HEK293 (cell line): ENCODE results near the gene PLEKHG2.

Experiments
- CTCF ChIA-PET: fragments of 350-600 bp; formaldehyde crosslinking; extraction: SDS; loops from one replicate; lab custom pipeline; 2021; ENCODE audit warnings: antibody characterized with exemption; lab: Yijun Ruan, JAX
- POLR2A ChIA-PET: fragments of 300-600 bp; formaldehyde crosslinking; extraction: SDS; loops from one replicate; lab custom pipeline; 2020; ENCODE audit warnings: antibody characterized with exemption, inconsistent platforms; lab: Yijun Ruan, JAX
- H3K27ac ChIP-seq: fragments of 200-500 bp; sonication (Bioruptor generic); 2 replicates; pipeline ENCODE4 v1.5.1; 2014; ENCODE audit warnings: low read depth, low read length, control low read depth, inconsistent platforms; ENCODE audit errors: extremely low read depth
- H3K36me3 ChIP-seq, 2 experiments: fragments of 200-500 bp in 1 of 2; sonication (Bioruptor generic) in 1 of 2; 1 replicate in 1 of 2; 2 replicates in 1 of 2; pipeline ENCODE4 v1.5.1; 2014 to 2017; ENCODE audit warnings: inconsistent platforms in 2 of 2, low read length in 2 of 2; ENCODE audit not compliant: control insufficient read depth in 2 of 2, insufficient read depth in 1 of 2
- H3K4me1 ChIP-seq: fragments of 200-500 bp; sonication (Bioruptor generic); 2 replicates; pipeline ENCODE4 v1.5.1; 2014; ENCODE audit warnings: mild to moderate bottlenecking, low read length, inconsistent platforms; ENCODE audit not compliant: control insufficient read depth, insufficient read depth
- H3K4me3 ChIP-seq: 2 replicates; pipeline ENCODE4 v1.5.1; 2011; ENCODE audit warnings: low read depth, mild to moderate bottlenecking, control low read depth, low read length, moderate library complexity
- H3K9me3 ChIP-seq: fragments of 200-500 bp; sonication (Bioruptor generic); 2 replicates; pipeline ENCODE4 v1.5.1; 2014; ENCODE audit warnings: low read depth, low read length, inconsistent platforms; ENCODE audit not compliant: control insufficient read depth, insufficient read depth
- AEBP2 ChIP-seq: fragments of 450-650 bp; formaldehyde crosslinking; IDR thresholded peaks from 2 replicates; pipeline ENCODE4 v1.5.1; 2016; ENCODE audit warnings: missing biosample characterization, missing genetic modification characterization, borderline replicate concordance
- BCL11A ChIP-seq: fragments of 450-650 bp; formaldehyde crosslinking; IDR thresholded peaks from 2 replicates; pipeline ENCODE4 v1.5.1; 2016; ENCODE audit warnings: low read depth, missing biosample characterization, missing genetic modification characterization
- CTCF ChIP-seq: fragments of 450-650 bp; formaldehyde crosslinking; IDR thresholded peaks from 2 replicates; pipeline ENCODE4 v1.5.1; 2016; ENCODE audit warnings: missing biosample characterization, missing genetic modification characterization
- GLI2 ChIP-seq: fragments of 450-650 bp; formaldehyde crosslinking; IDR thresholded peaks from 2 replicates; pipeline ENCODE4; 2017; ENCODE audit warnings: missing biosample characterization, missing genetic modification characterization, low read depth, borderline replicate concordance
- HOXC10 ChIP-seq: sonication (generic); formaldehyde crosslinking; IDR thresholded peaks from 2 replicates; pipeline ENCODE4 v1.8.1; 2023; ENCODE audit warnings: mild to moderate bottlenecking, missing genetic modification reagents
- KLF16 ChIP-seq: fragments of 450-650 bp; formaldehyde crosslinking; IDR thresholded peaks from 2 replicates; pipeline ENCODE4 v1.5.1; 2017; ENCODE audit warnings: missing biosample characterization, missing genetic modification characterization
- MZF1 ChIP-seq: fragments of 450-650 bp; formaldehyde crosslinking; IDR thresholded peaks from 2 replicates; pipeline ENCODE4 v1.5.1; 2017; ENCODE audit warnings: missing biosample characterization, missing genetic modification characterization, borderline replicate concordance
- OSR2 ChIP-seq: fragments of 450-650 bp; formaldehyde crosslinking; IDR thresholded peaks from 2 replicates; pipeline ENCODE4 v1.5.1; 2016; ENCODE audit warnings: missing biosample characterization, missing genetic modification characterization
- YY2 ChIP-seq: fragments of 450-650 bp; formaldehyde crosslinking; IDR thresholded peaks from 2 replicates; pipeline ENCODE4 v1.5.1; 2016; ENCODE audit warnings: missing biosample characterization, missing genetic modification characterization
- ZEB2 ChIP-seq: fragments of 450-650 bp; formaldehyde crosslinking; IDR thresholded peaks from 2 replicates; pipeline ENCODE4 v1.5.1; 2016; ENCODE audit warnings: missing biosample characterization, missing genetic modification characterization
- ZFP3 ChIP-seq: fragments of 450-650 bp; formaldehyde crosslinking; IDR thresholded peaks from 2 replicates; pipeline ENCODE4 v1.5.1; 2016; ENCODE audit warnings: low read depth, missing biosample characterization, missing genetic modification characterization
- ZNF121 ChIP-seq: fragments of 450-650 bp; formaldehyde crosslinking; IDR thresholded peaks from 2 replicates; pipeline ENCODE4 v1.5.1; 2016; ENCODE audit warnings: missing biosample characterization, missing genetic modification characterization
- ZNF146 ChIP-seq: fragments of 450-650 bp; formaldehyde crosslinking; IDR thresholded peaks from 2 replicates; pipeline ENCODE4 v1.5.1; 2016; ENCODE audit warnings: missing biosample characterization, missing genetic modification characterization
- ZNF202 ChIP-seq: fragments of 450-650 bp; formaldehyde crosslinking; IDR thresholded peaks from 2 replicates; pipeline ENCODE4 v1.5.1; 2016; ENCODE audit warnings: missing biosample characterization, missing genetic modification characterization, borderline replicate concordance
- ZNF214 ChIP-seq: fragments of 450-650 bp; formaldehyde crosslinking; IDR thresholded peaks from 2 replicates; pipeline ENCODE4 v1.5.1; 2017; ENCODE audit warnings: missing biosample characterization, mild to moderate bottlenecking, missing genetic modification characterization, borderline replicate concordance
- ZNF221 ChIP-seq: fragments of 450-650 bp; formaldehyde crosslinking; IDR thresholded peaks from 2 replicates; pipeline ENCODE4 v1.5.1; 2017; ENCODE audit warnings: missing biosample characterization, missing genetic modification characterization, borderline replicate concordance
- ZNF239 ChIP-seq: fragments of 450-650 bp; formaldehyde crosslinking; IDR thresholded peaks from 2 replicates; pipeline ENCODE4 v1.5.1; 2016; ENCODE audit warnings: missing biosample characterization, missing genetic modification characterization
- ZNF324 ChIP-seq: fragments of 450-650 bp; formaldehyde crosslinking; IDR thresholded peaks from 2 replicates; pipeline ENCODE4 v1.5.1; 2016; ENCODE audit warnings: missing biosample characterization, missing genetic modification characterization
- ZNF335 ChIP-seq: fragments of 450-650 bp; formaldehyde crosslinking; conservative IDR thresholded peaks from 2 replicates; pipeline ENCODE4 v1.5.1; 2016; ENCODE audit warnings: missing biosample characterization, missing genetic modification characterization
- ZNF426 ChIP-seq: fragments of 450-650 bp; formaldehyde crosslinking; IDR thresholded peaks from 2 replicates; pipeline ENCODE4 v1.5.1; 2017; ENCODE audit warnings: missing biosample characterization, missing genetic modification characterization, mild to moderate bottlenecking, inconsistent platforms, moderate library complexity
- ZNF580 ChIP-seq: fragments of 450-650 bp; formaldehyde crosslinking; IDR thresholded peaks from 2 replicates; pipeline ENCODE4 v1.5.1; 2016; ENCODE audit warnings: missing biosample characterization, missing genetic modification characterization
- ZNF660 ChIP-seq: fragments of 450-650 bp; IDR thresholded peaks from 2 replicates; pipeline ENCODE4 v1.5.1; 2018; ENCODE audit warnings: missing biosample characterization, mild to moderate bottlenecking, missing genetic modification characterization
- ZNF785 ChIP-seq: fragments of 450-650 bp; formaldehyde crosslinking; IDR thresholded peaks from 2 replicates; pipeline ENCODE4 v1.5.1; 2016; ENCODE audit warnings: missing biosample characterization, missing genetic modification characterization
- ZNF792 ChIP-seq: fragments of 450-650 bp; formaldehyde crosslinking; IDR thresholded peaks from 2 replicates; pipeline ENCODE4 v1.5.1; 2016; ENCODE audit warnings: missing biosample characterization, missing genetic modification characterization
- ZSCAN18 ChIP-seq: fragments of 450-650 bp; formaldehyde crosslinking; IDR thresholded peaks from 2 replicates; pipeline ENCODE4 v1.5.1; 2016; ENCODE audit warnings: missing biosample characterization, missing genetic modification characterization
- TF ChIP-seq, protein P1 (sequence below): fragments of 450-650 bp; formaldehyde crosslinking; IDR thresholded peaks from 2 replicates; pipeline ENCODE4 v1.5.1; 2016; ENCODE audit warnings: missing biosample characterization, missing genetic modification characterization
- TF ChIP-seq, protein P2 (sequence below): fragments of 450-650 bp; formaldehyde crosslinking; IDR thresholded peaks from 2 replicates; pipeline ENCODE4 v1.5.1; 2017; ENCODE audit warnings: missing biosample characterization, mild to moderate bottlenecking, missing genetic modification characterization, moderate library complexity

The PLEKHG2 gene

GRCh38 chr19:39444598-39445195 is 32.2 kb downstream of the PLEKHG2 start (continued):
- no peak for TF ChIP-seq ZNF792
- no peak for TF ChIP-seq ZNF221 (tag by site-specific recombination)
- 0 out of 2 replicates have a peak, but pooled peaks have one; percentile 17 for TF ChIP-seq ZNF146 (tag by site-specific recombination)
- no peak for TF ChIP-seq ZNF580 (tag by site-specific recombination)
- TF ChIP-seq ZNF660 (tag by site-specific recombination): no peak
- TF ChIP-seq CTCF (tag by site-specific recombination): no peak
- no peak for TF ChIP-seq HOXC10 (CRISPR knock-in tag)
- TF ChIP-seq ZNF121 (tag by site-specific recombination): peak; percentile 29; the same call in 1 of the 2 replicates
- TF ChIP-seq ZNF426 (tag by site-specific recombination): no peak
- TF ChIP-seq AEBP2 (tag by site-specific recombination): no peak
- TF ChIP-seq ZNF324 (tag by site-specific recombination): no peak
- TF ChIP-seq BCL11A (tag by site-specific recombination): 0 out of 2 replicates have a peak, but pooled peaks have one; percentile 8
- TF ChIP-seq, protein P1, sequence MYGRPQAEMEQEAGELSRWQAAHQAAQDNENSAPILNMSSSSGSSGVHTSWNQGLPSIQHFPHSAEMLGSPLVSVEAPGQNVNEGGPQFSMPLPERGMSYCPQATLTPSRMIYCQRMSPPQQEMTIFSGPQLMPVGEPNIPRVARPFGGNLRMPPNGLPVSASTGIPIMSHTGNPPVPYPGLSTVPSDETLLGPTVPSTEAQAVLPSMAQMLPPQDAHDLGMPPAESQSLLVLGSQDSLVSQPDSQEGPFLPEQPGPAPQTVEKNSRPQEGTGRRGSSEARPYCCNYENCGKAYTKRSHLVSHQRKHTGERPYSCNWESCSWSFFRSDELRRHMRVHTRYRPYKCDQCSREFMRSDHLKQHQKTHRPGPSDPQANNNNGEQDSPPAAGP (tag by site-specific recombination): peak; percentile 18; the same call in 1 of the 2 replicates

GRCh38 chr19:39445196-39446111 is 33.0 kb downstream of the PLEKHG2 start, which contains the start of gene SUPT5H:
Gene SUPT5H, plus strand, starts transcription at chr19:39445582. Its CDS starts 309 bp downstream, at chr19:39445891.
- Histone ChIP-seq H3K9me3 (no peaks in the 10 kb centered on the region; the same call in 1 of the 2 replicates), H3K4me3 (peak within 1 kb of the TSS; percentile 57), H3K27ac (peak within 1 kb of the TSS; percentile 98), H3K4me1 (peaks cover 23% of the 10 kb centered on the region), H3K36me3 (peaks cover 34 to 56% of the 10 kb centered on the region in 2 experiments)
- CTCF ChIA-PET: interaction anchor here (0.6 to 3.5 kb wide), 7 partner anchors 27 to 227 kb away, joined by 3 to 9 read pairs (median 3); partner anchors contain the start of gene TIMM50
- POLR2A ChIA-PET: interaction anchor here (0.5 to 8.1 kb wide), 27 partner anchors 10 to 980 kb away, joined by 3 to 199 read pairs (median 4); partner anchors contain the start of genes EID2B, MED29, PAF1 and RPS16
- TF ChIP-seq ZNF146 (tag by site-specific recombination): no peak
- TF ChIP-seq ZSCAN18: no peak; the same call in 1 of the 2 replicates
- peak; percentile 94 for TF ChIP-seq ZEB2 (tag by site-specific recombination)
- TF ChIP-seq, protein P2, sequence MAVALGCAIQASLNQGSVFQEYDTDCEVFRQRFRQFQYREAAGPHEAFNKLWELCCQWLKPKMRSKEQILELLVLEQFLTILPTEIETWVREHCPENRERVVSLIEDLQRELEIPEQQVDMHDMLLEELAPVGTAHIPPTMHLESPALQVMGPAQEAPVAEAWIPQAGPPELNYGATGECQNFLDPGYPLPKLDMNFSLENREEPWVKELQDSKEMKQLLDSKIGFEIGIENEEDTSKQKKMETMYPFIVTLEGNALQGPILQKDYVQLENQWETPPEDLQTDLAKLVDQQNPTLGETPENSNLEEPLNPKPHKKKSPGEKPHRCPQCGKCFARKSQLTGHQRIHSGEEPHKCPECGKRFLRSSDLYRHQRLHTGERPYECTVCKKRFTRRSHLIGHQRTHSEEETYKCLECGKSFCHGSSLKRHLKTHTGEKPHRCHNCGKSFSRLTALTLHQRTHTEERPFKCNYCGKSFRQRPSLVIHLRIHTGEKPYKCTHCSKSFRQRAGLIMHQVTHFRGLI (tag by site-specific recombination): peak; percentile 54; the same call in 1 of the 2 replicates
- peak; percentile 79; the same call in 1 of the 2 replicates for TF ChIP-seq ZNF785 (tag by site-specific recombination)
- TF ChIP-seq ZNF426 (tag by site-specific recombination): no peak
- TF ChIP-seq ZFP3 (tag by site-specific recombination): no peak
- TF ChIP-seq KLF16 (tag by site-specific recombination): peak; percentile 100
- TF ChIP-seq GLI2: no peak
- no peak for TF ChIP-seq ZNF239 (tag by site-specific recombination)
- peak; percentile 74; the same call in 1 of the 2 replicates for TF ChIP-seq MZF1
- TF ChIP-seq ZNF214 (tag by site-specific recombination): no peak
- TF ChIP-seq ZNF335 (tag by site-specific recombination): peak; percentile 100
- no peak for TF ChIP-seq OSR2
- no peak for TF ChIP-seq ZNF202
- TF ChIP-seq YY2 (tag by site-specific recombination): peak; percentile 97
